Testis (tissue), 3 donors: ENCODE data around the gene DCST1. TPM values are rescaled to one million over a fixed set of nuclear protein-coding genes. Genes with fewer than 3 reads are reported as not detected.

Experiments
- DNase-seq: peaks from one replicate; pipeline ENCODE4 v3.0.0-alpha.2; 2019
- H3K27ac ChIP-seq, 2 donors: fragments of 200-600 bp; sonication (generic); one replicate each; pipeline ENCODE4 v1.5.1; 2019
- H3K27me3 ChIP-seq: fragments of 200-600 bp; sonication (generic); one replicate; pipeline ENCODE4 v1.5.1; 2019
- H3K36me3 ChIP-seq: fragments of 200-600 bp; sonication (generic); one replicate; pipeline ENCODE4 v1.5.1; 2017; ENCODE audit warnings: low read depth; ENCODE audit errors: missing control alignments
- H3K4me1 ChIP-seq: fragments of 200-600 bp; sonication (generic); one replicate; pipeline ENCODE4 v1.5.1; 2019
- H3K4me3 ChIP-seq, 2 donors: fragments of 200-600 bp; sonication (generic); one replicate each; pipeline ENCODE4 v1.5.1; 2017 to 2019
- H3K9me3 ChIP-seq: fragments of 200-600 bp; sonication (generic); one replicate; pipeline ENCODE4 v1.5.1; 2017
- POLR2A ChIP-seq: fragments of 450-650 bp; IDR thresholded peaks from one replicate; pipeline ENCODE4 v1.6.1; 2017; ENCODE audit warnings: antibody characterized with exemption, mild to moderate bottlenecking, moderate library complexity
- WGBS, 2 donors: methylation state at CpG; one replicate each; pipeline ENCODE4 v1.1.5; 2018; 5-methylcytosine and 5-hydroxymethylcytosine counted together
- intact Hi-C: fragments of 100-400 bp; cut with DNase I; formaldehyde crosslinking; loops from one replicate; pipeline ENCODE4 v1.15.1; 2023; ENCODE audit warnings: low total_unique reads
- polyA plus RNA-seq: library from polyadenylated mRNA; stranded (reverse); fragments of 350-450 nt; fragmentation: Illumina TruSeq; extraction: RNeasy Lipid Tissue Mini Kit (QIAGEN cat#74804); gene quantifications from one replicate; pipeline ENCODE4 v1.2.3, GENCODE V29; 2014; ENCODE audit warnings: low read depth, low replicate concordance; ENCODE audit not compliant: insufficient read depth
- total RNA-seq, 2 donors: library from RNA; depleted of rRNA; stranded (reverse); fragments of >200 nt; gene quantifications; one replicate each; pipeline ENCODE4 v1.2.3, GENCODE V29; 2016
- TF ChIP-seq, protein P1 (sequence below), 3 experiments: fragments of 450-650 bp in 2 of 3; fragments of 200-600 bp in 1 of 3; sonication (generic) in 1 of 3; IDR thresholded peaks; one replicate each; pipeline ENCODE4 v1.5.1; 2016 to 2019; ENCODE audit warnings: antibody characterized with exemption in 3 of 3, mild to moderate bottlenecking in 2 of 3, moderate library complexity in 1 of 3

The DCST1 gene
- total and polyA plus RNA-seq, 3 donors from 2014 or later: 4.5 to 15.2 (median 9.4) TPM

DNA sequence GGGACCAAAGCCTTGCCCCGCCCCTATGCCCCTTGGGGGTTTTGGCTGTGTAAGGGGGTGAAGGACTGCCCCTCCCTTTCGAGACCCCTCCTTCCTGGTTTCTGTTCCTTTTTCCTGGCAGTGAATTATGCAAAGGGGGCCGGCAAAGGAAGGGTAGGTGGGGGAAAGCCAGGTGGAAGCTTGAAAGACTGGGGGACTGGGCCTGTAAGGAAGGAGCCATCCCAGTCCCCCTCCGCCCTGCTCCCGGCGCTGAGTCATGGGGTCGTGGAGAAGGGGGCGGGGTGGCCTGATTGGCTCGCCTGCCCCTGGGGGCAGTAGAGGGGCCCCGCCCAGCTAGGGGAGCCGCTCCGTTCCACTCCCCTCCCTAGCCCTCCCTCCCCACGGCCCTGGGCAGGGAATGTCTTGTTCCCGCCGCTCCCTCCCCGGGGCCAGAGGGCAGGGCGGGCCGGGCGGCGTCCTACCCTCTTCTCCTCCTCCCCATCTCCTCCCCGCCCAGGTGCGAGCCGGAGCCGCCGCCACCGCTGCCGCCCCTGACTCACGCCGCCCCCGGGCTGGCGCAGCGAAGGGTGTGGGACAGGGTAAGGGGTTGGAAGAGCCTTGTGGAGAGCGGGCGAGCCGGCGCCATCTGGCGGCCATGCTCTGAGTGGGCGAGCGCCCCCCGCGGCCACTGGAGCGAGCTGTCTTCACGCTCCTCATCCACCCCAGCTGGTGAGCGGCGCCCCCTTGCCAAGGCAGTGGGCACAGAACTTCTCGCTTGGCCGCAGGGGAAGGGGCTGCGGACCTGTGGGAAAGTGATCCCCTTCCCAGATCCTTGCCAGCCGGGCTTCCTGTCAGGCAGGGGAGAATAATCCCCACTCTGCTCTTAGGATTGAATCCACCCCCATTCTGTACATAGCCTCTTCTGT is 16.3 kb upstream of the DCST1 start:
- WGBS, 2 donors: 5 to 12% methylated on average over 20 to 49 of the region's 49 CpGs
- TF ChIP-seq, protein P1, sequence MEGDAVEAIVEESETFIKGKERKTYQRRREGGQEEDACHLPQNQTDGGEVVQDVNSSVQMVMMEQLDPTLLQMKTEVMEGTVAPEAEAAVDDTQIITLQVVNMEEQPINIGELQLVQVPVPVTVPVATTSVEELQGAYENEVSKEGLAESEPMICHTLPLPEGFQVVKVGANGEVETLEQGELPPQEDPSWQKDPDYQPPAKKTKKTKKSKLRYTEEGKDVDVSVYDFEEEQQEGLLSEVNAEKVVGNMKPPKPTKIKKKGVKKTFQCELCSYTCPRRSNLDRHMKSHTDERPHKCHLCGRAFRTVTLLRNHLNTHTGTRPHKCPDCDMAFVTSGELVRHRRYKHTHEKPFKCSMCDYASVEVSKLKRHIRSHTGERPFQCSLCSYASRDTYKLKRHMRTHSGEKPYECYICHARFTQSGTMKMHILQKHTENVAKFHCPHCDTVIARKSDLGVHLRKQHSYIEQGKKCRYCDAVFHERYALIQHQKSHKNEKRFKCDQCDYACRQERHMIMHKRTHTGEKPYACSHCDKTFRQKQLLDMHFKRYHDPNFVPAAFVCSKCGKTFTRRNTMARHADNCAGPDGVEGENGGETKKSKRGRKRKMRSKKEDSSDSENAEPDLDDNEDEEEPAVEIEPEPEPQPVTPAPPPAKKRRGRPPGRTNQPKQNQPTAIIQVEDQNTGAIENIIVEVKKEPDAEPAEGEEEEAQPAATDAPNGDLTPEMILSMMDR (IDR thresholded peaks at IDR 0.05): peak; percentile 83 to 93 (median 90)
- no peak for TF ChIP-seq POLR2A
- Histone ChIP-seq H3K4me1 (peaks cover 14% of the 10 kb centered on the region), H3K4me3 (peak overlapping the region; percentile 47 to 58), H3K9me3 (no peaks in the 10 kb centered on the region), H3K27ac (peak overlapping the region; percentile 74 to 91), H3K27me3 (no peaks in the 10 kb centered on the region), H3K36me3 (no peaks in the 10 kb centered on the region)
- peak; percentile 83 for DNase-seq
- intact Hi-C loops: no loop called here

DNA sequence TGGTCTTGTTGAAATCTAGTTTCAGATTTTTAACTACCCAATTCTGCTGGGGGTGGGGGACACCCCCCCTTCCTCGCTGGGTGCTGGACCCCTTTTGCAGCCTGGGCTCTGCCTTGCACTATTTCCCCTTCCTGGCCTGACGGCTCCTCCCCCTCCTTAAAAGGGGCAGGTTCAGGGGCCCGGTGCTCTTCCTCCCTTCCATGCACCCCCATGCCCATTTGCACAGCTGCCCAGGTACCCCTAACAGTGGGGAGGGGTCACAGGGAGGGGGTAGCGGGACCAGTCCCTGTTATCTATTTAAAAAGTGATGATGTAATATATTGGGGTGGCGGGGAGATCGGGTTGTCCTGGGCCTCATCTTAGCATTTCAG is 15.7 kb upstream of the DCST1 start:
- Histone ChIP-seq H3K9me3 (no peaks in the 10 kb centered on the region), H3K36me3 (no peaks in the 10 kb centered on the region), H3K27me3 (no peaks in the 10 kb centered on the region), H3K4me3 (peak overlapping the region in 1 of 2 donors; percentile 58), H3K4me1 (peaks cover 13% of the 10 kb centered on the region), H3K27ac (peak overlapping the region; percentile 74 to 91)
- WGBS, 2 donors: 35 to 56% methylated on average over 6 of the region's 6 CpGs
- no peak for DNase-seq
- intact Hi-C loops: no loop called here
- TF ChIP-seq, protein P1 (IDR thresholded peaks at IDR 0.05): no peak
- no peak for TF ChIP-seq POLR2A

DNA sequence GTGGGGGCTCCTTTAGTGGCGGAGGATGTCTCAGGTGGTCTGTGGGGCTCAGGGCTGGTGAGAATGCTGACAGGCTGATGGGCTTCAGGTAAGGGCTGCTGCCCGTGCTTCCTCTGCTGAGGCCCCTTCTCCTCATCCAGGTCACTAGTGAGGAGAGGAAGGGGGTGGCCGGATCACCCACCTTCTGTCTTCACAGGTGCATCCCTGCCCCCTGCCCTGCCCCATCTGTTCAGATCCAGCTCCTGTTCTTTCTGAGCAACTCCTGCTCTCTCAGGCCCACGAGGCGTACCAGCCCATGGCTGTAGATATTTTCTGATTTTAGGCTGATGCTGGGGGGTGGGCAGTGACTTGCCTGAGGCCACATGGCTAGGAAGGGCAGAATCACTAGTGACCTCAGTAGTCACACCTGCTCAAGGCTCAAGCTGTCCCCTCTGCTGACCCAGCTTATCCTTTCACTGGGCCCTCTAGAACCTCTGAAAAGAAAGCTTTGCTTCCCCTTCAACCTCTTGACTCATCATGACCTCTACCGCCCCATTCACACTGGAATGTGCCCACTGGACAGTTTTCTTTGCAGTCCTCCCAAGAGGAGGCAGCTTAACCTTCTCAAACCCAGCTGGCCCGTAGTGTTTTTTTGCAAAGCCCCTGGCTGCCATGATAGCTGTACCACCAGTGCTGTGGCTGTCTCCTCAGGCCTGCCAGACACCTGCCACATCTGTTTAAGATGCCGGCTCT is 14.8 kb upstream of the DCST1 start:
- DNase-seq: no peak
- Histone ChIP-seq H3K27me3 (no peaks in the 10 kb centered on the region), H3K9me3 (no peaks in the 10 kb centered on the region), H3K4me1 (peaks cover 13% of the 10 kb centered on the region), H3K4me3 (no peak overlapping the region), H3K36me3 (no peaks in the 10 kb centered on the region), H3K27ac (no peak overlapping the region)
- intact Hi-C loops: no loop called here
- WGBS, 2 donors: 82 to 83% methylated on average over 7 to 8 of the region's 8 CpGs
- TF ChIP-seq, protein P1 (IDR thresholded peaks at IDR 0.05): no peak
- TF ChIP-seq POLR2A: no peak

DNA sequence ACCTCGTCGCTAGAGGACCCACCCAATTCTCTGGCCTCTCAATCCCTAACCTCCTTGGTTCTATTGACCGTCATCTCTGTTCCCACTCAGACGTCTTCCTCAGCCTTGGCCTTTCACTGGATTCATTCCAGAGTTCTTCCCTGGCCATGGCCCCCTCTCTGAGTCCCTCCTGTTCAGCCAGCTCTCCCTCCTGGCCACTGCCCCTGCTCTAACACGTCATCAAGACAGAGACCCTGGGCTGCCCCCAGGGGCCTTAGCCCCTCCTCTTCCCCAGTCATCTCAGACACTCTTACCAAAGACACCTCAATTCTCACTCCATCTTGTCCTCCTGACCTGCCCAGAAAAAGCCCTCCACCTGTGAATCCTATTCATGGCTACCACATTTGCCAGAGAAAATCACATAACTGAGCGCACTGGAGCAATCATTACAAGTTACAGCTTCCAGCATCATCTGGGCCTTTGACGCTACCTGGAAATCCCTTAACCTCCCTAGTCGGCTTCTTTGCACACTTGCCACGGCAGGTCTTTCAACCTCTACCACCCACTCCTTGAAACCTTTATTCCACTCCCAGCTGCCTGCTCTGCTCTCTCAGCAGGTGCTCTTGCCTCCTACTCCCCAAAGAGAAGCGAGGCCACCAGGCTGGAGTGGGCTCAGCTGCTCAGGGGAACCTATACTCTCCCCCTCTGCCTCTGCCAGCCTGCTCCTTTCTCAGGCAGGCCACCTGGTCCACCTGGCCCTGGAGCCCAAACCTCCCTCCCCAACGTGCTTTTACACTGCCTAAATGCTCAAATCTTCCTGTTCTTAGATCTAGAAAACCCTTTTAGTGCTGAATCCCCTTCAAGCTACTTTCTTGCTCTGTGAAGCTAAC is 14.0 kb upstream of the DCST1 start:
- no peak overlapping the region for H3K4me3 ChIP-seq
- WGBS, 2 donors: 79 to 80% methylated on average over 11 of the region's 11 CpGs
- intact Hi-C loops: no loop called here
- TF ChIP-seq, protein P1 (IDR thresholded peaks at IDR 0.05): no peak
- no peak for TF ChIP-seq POLR2A
- DNase-seq: no peak
- no peak overlapping the region for H3K27ac ChIP-seq
- H3K4me1 ChIP-seq: peaks cover 13% of the 10 kb centered on the region
- H3K27me3 ChIP-seq: no peaks in the 10 kb centered on the region
- H3K9me3 ChIP-seq: no peaks in the 10 kb centered on the region
- no peaks in the 10 kb centered on the region for H3K36me3 ChIP-seq
